ENCODE measurements around the gene STIP1.

The STIP1 gene

GRCh38 chr11:64185693-64186491 is at the start of gene STIP1:
Gene STIP1, plus strand, starts transcription at chr11:64186171. Its CDS starts 91 bp downstream, at chr11:64186262.
- DNase-seq, result peak; percentile 98

- DNase-seq, result no peak
Observed at GRCh38 chr11:64136765-64137441, 49.1 kb upstream of the STIP1 start.

- no peak for DNase-seq
Observed at GRCh38 chr11:64138398-64138797, 47.6 kb upstream of the STIP1 start.

- DNase-seq, result no peak
Observed at GRCh38 chr11:64139049-64139448, 46.9 kb upstream of the STIP1 start.

DNA sequence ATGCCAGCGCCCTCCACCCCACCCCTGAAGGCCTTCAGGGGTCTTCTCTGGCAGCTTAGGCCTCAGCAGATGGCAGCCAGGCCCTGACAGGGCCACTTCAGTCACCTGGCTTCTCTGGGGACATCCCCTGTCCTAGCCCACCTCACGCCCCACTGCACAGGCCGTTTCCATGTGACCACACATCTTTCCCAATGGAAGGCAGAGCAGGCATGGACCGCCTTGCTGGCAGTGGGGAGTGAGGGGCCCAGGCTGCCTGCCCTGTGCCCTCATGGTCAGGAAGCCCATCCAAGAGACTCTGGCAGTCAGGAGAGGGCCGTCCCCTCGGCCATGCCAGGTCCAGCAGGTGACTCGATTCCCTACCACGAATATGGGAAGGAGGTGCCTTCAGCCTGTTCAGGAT is 45.9 kb upstream of the STIP1 start:
- no peak for DNase-seq

DNA sequence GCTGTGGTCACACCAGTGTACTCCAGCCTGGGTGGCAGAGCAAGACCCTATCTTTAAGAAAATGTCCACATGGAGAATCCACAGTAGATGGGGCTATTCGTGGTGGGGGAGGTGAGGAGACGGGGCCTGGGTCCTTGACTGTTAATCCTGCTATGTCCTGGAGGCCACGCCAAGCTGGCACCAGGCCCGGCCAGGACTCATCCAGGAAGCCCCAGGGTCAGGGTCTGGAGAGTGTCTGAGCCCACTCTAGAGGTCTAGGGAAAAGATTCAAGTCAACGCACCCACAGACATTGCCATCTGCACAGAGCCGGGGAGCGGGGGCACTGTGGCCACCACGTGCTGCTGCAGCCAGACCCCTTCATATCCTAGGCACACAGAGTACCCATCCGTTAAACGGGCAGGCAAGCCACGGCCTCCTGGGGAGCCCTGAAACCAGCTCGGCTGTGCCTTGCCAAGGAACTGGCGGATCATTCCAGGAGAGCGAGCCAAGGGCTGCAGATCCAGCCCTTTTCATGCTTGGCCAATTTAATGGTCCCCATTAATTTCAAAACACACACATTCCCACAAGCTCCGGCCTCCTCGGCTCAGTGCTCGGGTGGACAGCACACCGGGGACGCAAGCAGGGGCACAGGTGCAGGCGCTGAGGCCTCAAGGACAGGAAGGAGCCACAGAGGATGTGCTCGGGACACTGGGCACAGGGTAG is 44.7 kb upstream of the STIP1 start:
- DNase-seq, result no peak

DNA sequence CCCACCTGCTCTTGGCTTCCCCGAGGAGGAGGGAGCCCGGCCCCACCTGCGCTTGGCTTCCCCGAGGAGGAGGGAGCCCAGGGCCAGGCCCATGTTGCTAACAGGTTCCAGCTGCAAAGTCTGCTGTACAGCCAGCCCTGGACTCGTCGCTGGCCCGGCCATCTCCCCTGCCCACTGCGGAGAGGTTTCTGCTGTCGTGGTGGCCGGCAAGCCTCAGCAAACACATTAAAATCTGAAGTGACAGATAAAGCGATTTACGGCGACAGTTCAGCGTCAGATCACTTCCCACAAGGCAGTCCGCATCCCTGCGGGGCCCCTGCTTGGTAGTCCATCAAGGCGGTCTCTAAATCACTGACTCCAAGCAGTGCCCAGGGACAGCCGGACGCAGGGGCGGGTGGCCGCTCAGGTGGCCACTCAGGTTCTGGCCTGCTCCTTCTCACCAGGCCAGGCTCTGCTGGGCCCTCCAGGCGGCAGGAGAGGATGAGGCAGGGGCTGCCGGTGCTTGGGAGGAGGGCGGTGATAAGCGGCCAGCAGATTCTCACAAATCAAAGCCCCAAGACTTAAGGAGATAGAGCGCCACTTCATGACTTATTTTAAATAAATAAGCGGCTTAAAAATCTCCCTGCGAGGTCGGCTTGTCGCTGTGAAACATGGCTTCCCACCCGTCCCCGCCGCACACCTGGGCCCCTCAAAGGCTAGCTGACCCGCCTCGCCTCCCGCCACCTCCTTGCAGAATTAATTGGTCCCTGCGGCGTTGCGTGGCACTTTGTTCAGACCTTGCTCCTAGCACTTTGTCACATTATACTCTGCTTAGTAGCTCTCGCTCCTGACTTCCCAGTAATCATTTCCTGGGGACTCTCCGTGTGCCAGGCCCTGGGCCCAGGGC is 41.1 kb upstream of the STIP1 start:
- DNase-seq, result no peak

DNA sequence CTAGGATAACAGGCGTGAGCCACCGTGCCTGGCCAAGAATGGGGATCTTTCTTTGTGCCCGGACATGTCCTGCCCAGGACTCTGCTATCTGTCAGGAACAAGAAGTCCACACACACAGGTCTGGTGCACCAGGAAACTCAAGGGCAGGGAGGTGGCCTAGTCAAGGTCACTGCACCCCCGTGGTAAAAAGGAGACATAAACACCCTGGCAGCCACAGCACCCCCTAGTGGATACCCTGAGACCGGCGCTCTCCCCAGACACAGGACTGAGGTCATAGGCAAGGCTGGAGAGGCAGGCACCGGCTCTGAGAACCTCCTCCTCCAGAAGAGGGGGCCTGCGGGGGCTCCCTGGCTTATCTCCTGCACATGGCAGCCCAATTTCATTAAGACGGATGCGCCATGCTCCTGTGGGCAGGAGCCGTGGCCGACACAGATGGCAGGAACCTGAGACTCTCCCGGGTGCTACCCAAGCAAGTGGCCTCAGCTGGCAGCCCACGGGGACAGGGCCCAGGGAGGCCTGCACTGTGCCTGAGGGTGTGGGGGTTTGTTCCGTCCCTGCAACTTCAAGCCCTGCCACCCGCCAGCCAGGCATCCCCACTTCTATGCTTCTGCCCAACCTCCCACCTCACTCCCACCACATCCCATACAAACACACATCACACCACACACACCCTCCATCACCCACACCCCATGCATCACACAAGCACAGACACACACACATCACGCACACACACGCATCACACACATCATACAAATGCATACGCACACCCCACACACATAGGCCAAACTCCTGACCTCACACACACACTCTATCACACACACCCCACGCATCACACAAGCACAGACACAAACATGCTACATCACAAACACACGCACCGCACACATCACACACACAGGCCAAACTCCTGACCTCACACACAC is 39.7 kb upstream of the STIP1 start:
- DNase-seq, result peak; percentile 82

DNA sequence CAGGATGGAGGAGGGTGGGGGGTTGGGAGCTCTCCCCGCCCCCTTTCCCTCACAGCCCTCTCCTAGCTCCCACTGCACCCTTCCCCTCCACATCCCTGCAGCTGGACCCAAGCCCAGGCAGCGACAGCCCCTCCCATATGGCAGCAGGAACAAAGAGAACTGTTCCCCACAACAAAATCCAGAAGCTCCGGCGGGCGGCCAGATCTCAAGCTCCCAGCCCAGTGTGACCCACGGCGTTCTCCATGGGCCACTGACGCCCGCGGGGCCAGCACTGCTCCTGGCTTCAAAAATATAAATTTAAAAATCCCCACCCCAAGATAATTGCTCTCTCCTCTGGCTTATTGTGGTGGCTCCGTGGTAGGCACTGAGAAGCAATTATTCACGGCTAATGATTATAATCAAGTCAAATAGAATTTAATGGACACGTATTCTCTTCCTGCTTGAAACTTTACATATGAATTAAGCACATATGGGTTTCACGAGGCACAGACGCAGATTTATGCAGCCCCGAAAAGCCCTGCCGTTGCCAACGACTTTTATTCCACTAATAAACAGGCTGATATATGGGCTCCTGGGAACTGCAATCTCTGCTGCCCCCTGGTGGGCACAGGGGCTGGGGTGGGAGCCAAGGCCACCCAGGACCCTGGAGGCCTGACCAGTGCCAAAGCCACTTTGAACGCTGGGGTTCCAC is 37.6 kb upstream of the STIP1 start:
- peak; percentile 91 for DNase-seq

DNA sequence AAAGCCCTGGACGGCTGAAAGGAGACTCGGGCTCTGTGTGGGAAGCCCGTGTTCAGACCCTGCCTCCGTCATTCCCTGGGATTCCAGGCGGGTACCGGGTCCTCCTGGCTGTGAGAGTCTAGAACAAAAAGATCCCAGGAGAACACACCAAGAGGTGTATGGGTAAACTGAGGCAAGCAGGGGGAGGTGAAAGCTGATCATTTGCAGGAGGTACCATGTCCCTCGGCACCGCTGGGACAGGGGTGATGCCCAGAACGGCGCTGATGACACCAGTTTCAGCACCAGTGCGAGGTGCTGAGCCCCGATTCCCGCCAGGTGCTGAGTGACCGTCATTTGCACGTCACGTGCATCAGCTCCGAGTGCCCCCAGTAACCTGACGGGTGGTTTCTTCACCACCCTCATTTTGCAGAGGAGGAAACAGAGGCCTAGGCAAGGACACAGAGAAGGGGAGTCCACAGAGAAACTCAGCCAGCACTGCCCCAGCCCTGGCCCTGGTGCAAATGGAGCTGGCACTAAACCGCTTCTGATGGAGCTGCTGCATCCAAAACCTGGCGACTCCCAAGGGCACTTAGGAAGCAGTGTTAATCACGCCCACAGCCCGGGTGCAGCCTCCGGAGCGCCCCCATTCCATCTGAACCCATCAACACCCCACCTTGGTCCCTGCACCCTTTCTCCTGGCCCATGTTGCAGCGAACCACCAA is 36.9 kb upstream of the STIP1 start:
- DNase-seq, result no peak

GRCh38 chr11:64150051-64150450 is 35.9 kb upstream of the STIP1 start:
- DNase-seq, result no peak

DNA sequence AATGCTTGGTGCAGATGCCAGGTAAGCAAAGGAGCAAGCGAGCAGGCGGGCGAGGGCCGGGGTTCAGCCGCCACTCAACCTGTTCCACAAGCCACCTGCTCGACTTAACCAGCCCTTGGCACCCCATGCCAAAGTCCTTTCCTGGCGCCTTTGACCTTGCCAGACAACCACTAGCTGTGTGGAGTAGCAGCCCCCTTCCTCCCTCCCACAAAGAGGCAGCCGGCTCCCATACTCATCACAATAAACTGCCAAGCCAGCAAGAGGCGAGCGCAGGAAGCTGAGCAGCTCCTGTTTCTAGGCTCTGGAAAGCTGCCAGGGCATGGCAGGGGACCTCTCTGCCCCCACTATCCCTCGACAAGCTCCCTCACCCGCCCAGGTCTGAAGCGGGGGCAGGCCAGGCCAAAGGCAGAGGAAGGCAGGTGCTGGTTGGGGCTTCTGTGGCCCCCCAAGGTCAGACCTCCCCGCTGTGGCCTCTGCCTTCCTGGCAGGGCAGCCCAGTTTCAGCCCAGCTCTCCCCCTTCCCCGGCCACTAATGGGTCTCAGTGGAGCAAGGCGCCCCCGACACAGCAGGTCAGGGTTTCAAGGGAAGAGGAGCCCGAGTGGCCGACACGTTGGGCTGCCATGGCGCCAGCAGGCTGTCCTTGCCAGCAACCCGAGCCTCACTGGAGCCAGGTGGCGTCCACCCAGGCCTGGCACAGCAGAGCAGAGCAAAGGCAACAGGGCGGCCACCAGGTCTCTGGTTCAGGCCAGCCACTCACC is 35.3 kb upstream of the STIP1 start:
- no peak for DNase-seq

DNA sequence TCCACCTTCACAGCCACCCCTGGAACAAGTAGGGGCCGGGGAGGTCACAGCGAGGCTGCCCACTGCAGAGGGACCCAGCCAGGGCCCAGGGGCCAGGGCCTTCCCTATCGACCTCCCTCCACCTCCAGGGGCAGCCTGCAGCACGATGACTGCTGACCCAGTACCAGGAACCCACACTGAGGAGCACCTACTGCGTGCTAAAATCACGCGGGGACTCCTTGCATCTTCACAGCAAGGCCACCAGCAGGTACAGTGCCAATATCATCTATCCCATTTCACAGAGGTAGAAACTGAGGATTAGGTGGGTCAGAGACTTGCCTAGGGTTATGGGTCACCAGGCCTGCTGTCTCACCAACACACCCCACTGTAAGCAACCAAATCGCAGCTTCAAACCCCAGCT is 34.6 kb upstream of the STIP1 start:
- no peak for DNase-seq

GRCh38 chr11:64152841-64153691 is 32.9 kb upstream of the STIP1 start:
- peak; percentile 94 for DNase-seq

GRCh38 chr11:64153812-64154211 is 32.2 kb upstream of the STIP1 start:
- DNase-seq, result no peak

DNA sequence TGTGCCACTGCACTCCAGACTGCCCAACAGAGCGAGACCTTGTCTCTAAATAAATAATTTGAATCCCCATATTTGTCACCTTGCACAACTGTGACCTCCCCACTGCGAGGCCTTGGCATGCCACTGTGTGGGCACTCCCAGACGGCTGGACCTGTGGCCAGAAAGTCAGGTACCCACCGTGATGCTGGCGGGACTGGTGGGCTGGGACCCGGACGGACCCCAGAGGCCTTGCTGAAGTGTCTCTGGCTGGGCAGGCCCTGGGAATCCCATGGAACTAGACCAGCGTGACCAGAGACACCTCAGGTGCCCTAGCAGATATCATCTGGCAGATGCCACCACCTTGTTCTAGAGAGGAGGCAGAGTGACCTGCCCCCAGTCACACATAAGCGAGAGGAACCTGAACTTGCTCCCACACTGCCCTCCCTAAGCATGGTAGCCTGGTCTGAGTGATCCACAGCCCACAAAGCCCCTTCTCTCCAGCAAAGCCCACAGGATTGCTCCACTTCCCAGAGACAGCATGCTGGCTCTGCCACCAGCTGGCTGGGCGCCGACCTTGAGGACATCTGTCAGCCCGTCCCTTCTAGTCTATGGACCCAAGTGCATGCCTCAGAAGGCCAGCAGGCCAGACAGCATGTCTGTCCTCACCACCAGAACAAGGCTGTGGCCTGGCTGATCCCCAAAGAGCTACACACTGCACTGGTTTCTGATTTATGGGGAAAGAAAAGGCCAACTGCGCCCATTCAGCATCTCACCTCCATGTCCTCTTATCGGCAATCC is 29.5 kb upstream of the STIP1 start:
- no peak for DNase-seq

DNA sequence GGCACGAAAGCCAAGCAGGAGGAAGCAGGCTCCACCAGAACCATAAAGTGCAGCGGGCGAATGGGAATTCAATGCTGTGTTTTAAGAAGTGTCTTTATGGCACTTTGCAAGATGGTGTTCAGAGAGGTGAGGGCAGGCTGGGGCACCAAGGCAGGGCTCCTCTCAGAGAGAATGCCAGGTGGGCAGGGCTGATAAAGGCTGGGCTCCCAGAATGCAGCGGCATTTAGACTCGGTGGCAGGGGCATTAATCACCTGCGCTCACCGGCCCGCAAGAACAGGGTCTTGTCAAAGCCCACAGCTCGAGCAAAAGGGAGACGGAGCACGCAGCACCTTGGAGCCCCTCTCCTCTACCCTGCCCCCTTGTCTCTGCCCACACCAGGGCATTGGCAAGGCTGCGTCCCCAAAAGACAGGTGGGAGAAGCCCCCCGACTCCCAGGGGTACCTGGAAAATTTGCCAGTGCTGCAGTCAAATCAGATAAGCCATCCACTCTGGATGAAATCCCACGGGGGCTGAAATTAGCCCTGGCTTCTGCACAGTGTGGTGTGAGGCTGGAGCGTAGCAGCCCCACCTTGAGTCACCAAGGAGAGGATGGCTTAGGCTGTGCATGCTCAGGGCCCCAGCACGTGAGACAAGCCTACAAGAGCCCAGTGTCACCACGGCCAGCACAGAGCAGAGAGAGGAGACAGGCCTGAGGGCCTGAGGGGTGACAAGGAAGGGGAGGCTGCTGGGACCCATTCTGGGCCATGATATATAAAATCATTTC is 28.2 kb upstream of the STIP1 start:
- no peak for DNase-seq

Measured in activated CD8-positive, alpha-beta memory T cell treated with anti-CD3 and anti-CD28 coated beads, Interleukin-2, amount 50 U/mL, for 48 hours (primary cell).